Fibroblast of mammary gland (primary cell): ENCODE results near the gene GABRR2.
A peak's percentile ranks its signal among the peaks of the same experiment; 100 is the strongest.

Source experiments
- DNase-seq: peaks from one replicate; pipeline ENCODE4 v3.0.0-alpha.2; 2010; ENCODE audit warnings: low read depth
- H3K4me3 ChIP-seq: 2 replicates; pipeline ENCODE4 v1.5.1; 2011; ENCODE audit warnings: low read depth, mild to moderate bottlenecking, low read length, moderate library complexity; ENCODE audit not compliant: control insufficient read depth
- TF ChIP-seq, protein P1 (sequence below): conservative IDR thresholded peaks from 2 replicates; pipeline ENCODE4 v1.5.1; 2011; ENCODE audit warnings: low read depth, low read length, inconsistent platforms; ENCODE audit not compliant: control insufficient read depth, insufficient read depth

The GABRR2 gene

GRCh38 chr6:89287351-89288028, 27.6 kb downstream of the GABRR2 start:
- TF ChIP-seq, protein P1, sequence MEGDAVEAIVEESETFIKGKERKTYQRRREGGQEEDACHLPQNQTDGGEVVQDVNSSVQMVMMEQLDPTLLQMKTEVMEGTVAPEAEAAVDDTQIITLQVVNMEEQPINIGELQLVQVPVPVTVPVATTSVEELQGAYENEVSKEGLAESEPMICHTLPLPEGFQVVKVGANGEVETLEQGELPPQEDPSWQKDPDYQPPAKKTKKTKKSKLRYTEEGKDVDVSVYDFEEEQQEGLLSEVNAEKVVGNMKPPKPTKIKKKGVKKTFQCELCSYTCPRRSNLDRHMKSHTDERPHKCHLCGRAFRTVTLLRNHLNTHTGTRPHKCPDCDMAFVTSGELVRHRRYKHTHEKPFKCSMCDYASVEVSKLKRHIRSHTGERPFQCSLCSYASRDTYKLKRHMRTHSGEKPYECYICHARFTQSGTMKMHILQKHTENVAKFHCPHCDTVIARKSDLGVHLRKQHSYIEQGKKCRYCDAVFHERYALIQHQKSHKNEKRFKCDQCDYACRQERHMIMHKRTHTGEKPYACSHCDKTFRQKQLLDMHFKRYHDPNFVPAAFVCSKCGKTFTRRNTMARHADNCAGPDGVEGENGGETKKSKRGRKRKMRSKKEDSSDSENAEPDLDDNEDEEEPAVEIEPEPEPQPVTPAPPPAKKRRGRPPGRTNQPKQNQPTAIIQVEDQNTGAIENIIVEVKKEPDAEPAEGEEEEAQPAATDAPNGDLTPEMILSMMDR, result no peak
- no peak overlapping the region for H3K4me3 ChIP-seq
- no peak for DNase-seq

DNA sequence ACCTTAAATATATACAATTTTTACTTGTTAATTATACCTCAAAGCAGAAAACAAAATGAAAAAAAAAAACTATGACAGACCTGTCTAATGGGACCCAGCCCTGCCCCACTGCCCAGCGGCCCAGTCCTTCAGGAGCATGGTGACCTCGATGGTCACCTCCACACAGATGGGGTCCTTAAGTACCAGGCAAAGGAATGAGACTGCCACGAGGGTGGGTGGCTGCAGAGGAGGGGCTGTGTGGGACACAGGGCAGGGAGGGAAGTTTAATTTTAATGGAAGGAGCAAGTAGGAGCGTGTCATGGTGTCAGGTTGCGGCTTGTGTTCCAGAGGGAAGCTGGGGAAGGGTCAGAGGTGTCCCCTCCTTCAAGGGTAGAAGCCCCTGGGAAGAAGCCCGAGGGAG, 28.6 kb downstream of the GABRR2 start:
- no peak for DNase-seq
- H3K4me3 ChIP-seq, result no peak overlapping the region
- TF ChIP-seq, protein P1, result no peak

GRCh38 chr6:89284963-89285735, 29.9 kb downstream of the GABRR2 start:
- TF ChIP-seq, protein P1, result no peak
- H3K4me3 ChIP-seq, result no peak overlapping the region
- no peak for DNase-seq

DNA sequence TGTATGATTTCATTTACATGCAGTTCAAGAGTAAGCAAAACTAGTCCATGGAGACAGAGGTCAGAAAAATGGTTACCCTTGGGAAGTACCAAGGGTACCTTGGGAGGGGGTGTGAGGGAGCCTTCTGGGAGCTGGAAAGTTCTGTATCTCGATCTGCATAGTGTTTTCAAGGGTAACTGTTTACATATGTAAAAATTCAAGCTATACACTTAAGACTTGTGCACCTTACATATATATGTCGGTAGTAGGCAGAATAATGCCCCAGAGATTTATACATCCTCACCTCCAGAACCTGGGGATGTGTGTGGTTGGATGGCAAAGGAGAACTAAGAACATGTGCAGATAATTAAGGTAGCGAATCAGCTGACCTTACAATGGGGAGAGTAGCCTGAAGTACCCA, 31.0 kb downstream of the GABRR2 start:
- H3K4me3 ChIP-seq, result no peak overlapping the region
- TF ChIP-seq, protein P1, result no peak

GRCh38 chr6:89282749-89283148, 32.4 kb downstream of the GABRR2 start:
- no peak for DNase-seq
- no peak overlapping the region for H3K4me3 ChIP-seq
- TF ChIP-seq, protein P1, result no peak

More for the DNA sequence above, 31.0 kb downstream of the GABRR2 start:
- no peak for DNase-seq

- no peak overlapping the region for H3K4me3 ChIP-seq
- TF ChIP-seq, protein P1, result peak; percentile 53
- peak; percentile 45 for DNase-seq
These were observed 33.3 kb downstream of the GABRR2 start for GRCh38 chr6:89281779-89282246.
